Peyer's patch (tissue), 4 donors: Measurements from ENCODE around the gene INSIG2. TPM values are rescaled to one million over a fixed set of nuclear protein-coding genes. Genes with fewer than 3 reads are reported as not detected.
"Not testable (repeated sequence)": the region's sequence is repeated elsewhere in the genome, so short reads cannot be mapped to it uniquely, and the experiment has no call there.

Experiments
- DNase-seq, 3 donors: peaks; one replicate each; pipeline ENCODE4 v3.0.0-alpha.2; 2017 to 2019
- H3K27ac ChIP-seq, 4 donors: fragments of 200-600 bp; sonication (generic); one replicate each; pipeline ENCODE4 v1.5.1; 2016 to 2019
- H3K27me3 ChIP-seq, 2 donors: fragments of 200-600 bp; sonication (generic); one replicate each; pipeline ENCODE4 v1.5.1; 2019
- H3K36me3 ChIP-seq, 3 donors: fragments of 200-600 bp; sonication (generic); one replicate each; pipeline ENCODE4 v1.5.1; 2016 to 2019
- H3K4me1 ChIP-seq, 4 donors: fragments of 200-600 bp; sonication (generic); one replicate each; pipeline ENCODE4 v1.5.1; 2016 to 2019
- H3K4me3 ChIP-seq, 4 donors: fragments of 200-600 bp; sonication (generic); 1 replicate in 3 of 4; 2 replicates in 1 of 4; pipeline ENCODE4 v1.5.1; 2016 to 2019; ENCODE audit warnings: mild to moderate bottlenecking in 1 of 4
- H3K9me3 ChIP-seq, 4 donors: fragments of 200-600 bp; sonication (generic); one replicate each; pipeline ENCODE4 v1.5.1; 2016 to 2019; ENCODE audit warnings: mild to moderate bottlenecking in 1 of 4
- CTCF ChIP-seq, 6 experiments: fragments of 450-650 bp in 4 of 6; fragments of 200-600 bp in 2 of 6; sonication (generic) in 1 of 6; IDR thresholded peaks; one replicate each; pipeline ENCODE4 v1.5.1; 2017 to 2019; ENCODE audit warnings: antibody characterized with exemption in 6 of 6, mild to moderate bottlenecking in 3 of 6, moderate library complexity in 1 of 6
- POLR2A ChIP-seq, 2 donors: fragments of 450-650 bp; IDR thresholded peaks; one replicate each; pipeline ENCODE4 v1.5.1; 2017; ENCODE audit warnings: antibody characterized with exemption in 2 of 2, mild to moderate bottlenecking in 2 of 2, moderate library complexity in 2 of 2
- total RNA-seq, 4 donors: library from RNA; depleted of rRNA; stranded (reverse); fragments of >200 nt; gene quantifications; one replicate each; pipeline ENCODE4 v1.1.0, GENCODE V29; 2016

INSIG2 gene
- total RNA-seq, 4 donors from 2014 or later: 11.4 to 29.7 (median 21.5) TPM

- H3K27me3 ChIP-seq: no peaks in the 10 kb centered on the region
- no peak for TF ChIP-seq POLR2A (IDR thresholded peaks at IDR 0.05)
- TF ChIP-seq CTCF (IDR thresholded peaks at IDR 0.05): no peak
- H3K4me3 ChIP-seq: no peak overlapping the region
- no peak for DNase-seq
- H3K4me1 ChIP-seq: peaks cover 0 to 22% (median 1%) of the 10 kb centered on the region in 4 donors
- no peak overlapping the region for H3K27ac ChIP-seq
- no peaks in the 10 kb centered on the region for H3K36me3 ChIP-seq
- no peaks in the 10 kb centered on the region for H3K9me3 ChIP-seq
These were observed 2.1 kb upstream of the INSIG2 start for GRCh38 chr2:118086024-118086633.

GRCh38 chr2:118089139-118089800, 999 bp downstream of the INSIG2 start:
- H3K4me1 ChIP-seq: peaks cover 0 to 29% (median 1%) of the 10 kb centered on the region in 4 donors
- H3K9me3 ChIP-seq: no peaks in the 10 kb centered on the region

GRCh38 chr2:118090387-118091139, 2.3 kb downstream of the INSIG2 start:
- Histone ChIP-seq H3K9me3 (no peaks in the 10 kb centered on the region), H3K4me3 (peak overlapping the region in 1 of 4 donors; percentile 84), H3K27me3 (no peaks in the 10 kb centered on the region), H3K4me1 (peaks cover 0 to 24% (median 1%) of the 10 kb centered on the region in 4 donors), H3K36me3 (no peaks in the 10 kb centered on the region), H3K27ac (no peak overlapping the region)
- no peak for DNase-seq
- TF ChIP-seq POLR2A (IDR thresholded peaks at IDR 0.05): no peak

More at GRCh38 chr2:118089139-118089800, 999 bp downstream of the INSIG2 start:
- no peaks in the 10 kb centered on the region for H3K27me3 ChIP-seq
- TF ChIP-seq POLR2A (IDR thresholded peaks at IDR 0.05) (peak in 1 of 2 donors; percentile 12), CTCF (IDR thresholded peaks at IDR 0.05) (peak in 3 of 6 experiments; percentile 35 to 56 (median 51))
- no peaks in the 10 kb centered on the region for H3K36me3 ChIP-seq
- peak overlapping the region in 3 of 4 donors; percentile 63 to 81 (median 70) for H3K27ac ChIP-seq
- peak overlapping the region; percentile 64 to 84 (median 78) for H3K4me3 ChIP-seq
- peak; percentile 18 to 53 (median 43) for DNase-seq

- Histone ChIP-seq H3K9me3 (no peaks in the 10 kb centered on the region), H3K27ac (no peak overlapping the region), H3K4me1 (peaks cover 0 to 24% (median 1%) of the 10 kb centered on the region in 4 donors), H3K27me3 (no peaks in the 10 kb centered on the region), H3K36me3 (no peaks in the 10 kb centered on the region), H3K4me3 (no peak overlapping the region)
- TF ChIP-seq CTCF (IDR thresholded peaks at IDR 0.05) (no peak), POLR2A (IDR thresholded peaks at IDR 0.05) (no peak)
- DNase-seq: no peak
These were observed 2.8 kb downstream of the INSIG2 start for GRCh38 chr2:118091140-118091478.

- no peaks in the 10 kb centered on the region for H3K27me3 ChIP-seq
- H3K9me3 ChIP-seq: no peaks in the 10 kb centered on the region
- peaks cover 0 to 24% (median 1%) of the 10 kb centered on the region in 4 donors for H3K4me1 ChIP-seq
- DNase-seq: no peak
- peaks cover 0 to 4% (median 0%) of the 10 kb centered on the region in 3 donors for H3K36me3 ChIP-seq
- H3K27ac ChIP-seq: no peak overlapping the region
- no peak overlapping the region for H3K4me3 ChIP-seq
- TF ChIP-seq CTCF (IDR thresholded peaks at IDR 0.05): no peak
- TF ChIP-seq POLR2A (IDR thresholded peaks at IDR 0.05): no peak
These were observed 3.4 kb downstream of the INSIG2 start for GRCh38 chr2:118091631-118092030.

GRCh38 chr2:118094102-118094501, 5.8 kb downstream of the INSIG2 start:
- not testable (repeated sequence) for H3K9me3 ChIP-seq, H3K27ac ChIP-seq, H3K27me3 ChIP-seq, DNase-seq, H3K36me3 ChIP-seq, H3K4me3 ChIP-seq
- peaks cover 0 to 15% (median 1%) of the 10 kb centered on the region in 4 donors for H3K4me1 ChIP-seq
